ENCODE data around the gene BIRC7.

Gene BIRC7

GRCh38 chr20:63243604-63244247, 8.0 kb downstream of the BIRC7 start:
- TF ChIP-seq CTCF (IDR thresholded peaks at IDR 0.05): no peak
- intact Hi-C loops (cut with DNase I; ENCODE audit: low total_unique reads): no loop called here

GRCh38 chr20:63244468-63244867, 8.8 kb downstream of the BIRC7 start:
- H3K4me1 ChIP-seq: peaks cover 0 to 3% (median 0%) of the 10 kb centered on the region in 4 donors
- DNase-seq: no peak
- H3K36me3 ChIP-seq: no peaks in the 10 kb centered on the region
- intact Hi-C loops (cut with DNase I; ENCODE audit: low total_unique reads): no loop called here
- H3K4me3 ChIP-seq: no peak overlapping the region
- no peak overlapping the region for H3K27ac ChIP-seq
- TF ChIP-seq CTCF (IDR thresholded peaks at IDR 0.05): no peak
- peaks cover 0 to 91% of the 10 kb centered on the region in 2 donors for H3K27me3 ChIP-seq
- H3K9me3 ChIP-seq: no peaks in the 10 kb centered on the region

More at GRCh38 chr20:63243604-63244247, 8.0 kb downstream of the BIRC7 start:
- Histone ChIP-seq H3K27ac (no peak overlapping the region), H3K36me3 (no peaks in the 10 kb centered on the region), H3K27me3 (peaks cover 0 to 85% of the 10 kb centered on the region in 2 donors), H3K9me3 (no peaks in the 10 kb centered on the region), H3K4me1 (peaks cover 0 to 3% (median 0%) of the 10 kb centered on the region in 4 donors), H3K4me3 (no peak overlapping the region)
- DNase-seq: no peak

- H3K9me3 ChIP-seq: no peaks in the 10 kb centered on the region
- intact Hi-C loops (cut with DNase I; ENCODE audit: low total_unique reads): no loop called here
- H3K4me1 ChIP-seq: peaks cover 0 to 3% (median 0%) of the 10 kb centered on the region in 4 donors
- no peak overlapping the region for H3K27ac ChIP-seq
- H3K4me3 ChIP-seq: no peak overlapping the region
- peaks cover 0 to 93% of the 10 kb centered on the region in 2 donors for H3K27me3 ChIP-seq
- DNase-seq: no peak
- H3K36me3 ChIP-seq: no peaks in the 10 kb centered on the region
- no peak for TF ChIP-seq CTCF (IDR thresholded peaks at IDR 0.05)
Measured at GRCh38 chr20:63246490-63247288, 11.0 kb downstream of the BIRC7 start.

GRCh38 chr20:63247671-63248228, 12.0 kb downstream of the BIRC7 start:
- Histone ChIP-seq H3K9me3 (no peaks in the 10 kb centered on the region), H3K4me3 (no peak overlapping the region), H3K36me3 (no peaks in the 10 kb centered on the region), H3K27ac (no peak overlapping the region), H3K4me1 (peaks cover 0 to 3% (median 0%) of the 10 kb centered on the region in 4 donors), H3K27me3 (peaks cover 0 to 95% of the 10 kb centered on the region in 2 donors)
- TF ChIP-seq CTCF (IDR thresholded peaks at IDR 0.05): no peak
- intact Hi-C loops (cut with DNase I; ENCODE audit: low total_unique reads): no loop called here
- no peak for DNase-seq

GRCh38 chr20:63248835-63249591, 13.3 kb downstream of the BIRC7 start:
- H3K4me1 ChIP-seq: peaks cover 0 to 13% (median 9%) of the 10 kb centered on the region in 4 donors
- intact Hi-C loops (cut with DNase I; ENCODE audit: low total_unique reads): no loop called here
- no peaks in the 10 kb centered on the region for H3K36me3 ChIP-seq
- DNase-seq: no peak
- no peak overlapping the region for H3K27ac ChIP-seq
- no peak overlapping the region for H3K4me3 ChIP-seq
- H3K9me3 ChIP-seq: no peaks in the 10 kb centered on the region
- H3K27me3 ChIP-seq: peaks cover 0 to 96% of the 10 kb centered on the region in 2 donors
- no peak for TF ChIP-seq CTCF (IDR thresholded peaks at IDR 0.05)
